SIG-M5 (cell line): ENCODE data around the gene NDUFA13.
"Not testable (repeated sequence)": the region's sequence is repeated elsewhere in the genome, so short reads cannot be mapped to it uniquely, and the experiment has no call there.

Experiments used
- DNase-seq: peaks from one replicate; lab custom pipeline; 2025; lab: John Stamatoyannopoulos, UW

The NDUFA13 gene

GRCh38 chr19:19515642-19516519 lies at the start of gene NDUFA13:
TSS of gene NDUFA13 (plus strand) at chr19:19516225. CDS start at chr19:19516239, 14 bp downstream.
- DNase-seq: peak; percentile 29

GRCh38 chr19:19468424-19469050 lies 47.5 kb upstream of the NDUFA13 start:
- no peak for DNase-seq

GRCh38 chr19:19470579-19470978 lies 45.4 kb upstream of the NDUFA13 start:
- no peak for DNase-seq

DNA sequence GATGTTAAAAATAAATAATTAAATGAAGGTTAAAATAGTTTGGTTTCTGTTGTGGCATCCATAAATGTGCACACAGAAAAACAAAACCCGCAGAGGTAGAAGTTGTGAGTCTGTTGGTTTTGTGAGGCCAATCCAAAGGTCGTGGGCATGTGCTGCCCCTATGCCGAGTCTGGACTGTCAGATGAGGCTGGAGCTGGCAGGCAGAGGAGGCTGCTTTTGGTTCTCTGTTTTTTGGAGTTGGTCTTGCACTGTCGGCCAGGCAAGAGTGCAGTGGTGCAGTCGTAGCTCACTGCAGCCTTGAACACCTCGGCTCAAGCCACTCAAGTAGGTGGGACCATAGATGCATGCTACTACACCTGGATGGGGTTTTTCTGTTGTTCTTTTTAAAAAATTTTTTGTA lies 44.3 kb upstream of the NDUFA13 start:
- no peak for DNase-seq

DNA sequence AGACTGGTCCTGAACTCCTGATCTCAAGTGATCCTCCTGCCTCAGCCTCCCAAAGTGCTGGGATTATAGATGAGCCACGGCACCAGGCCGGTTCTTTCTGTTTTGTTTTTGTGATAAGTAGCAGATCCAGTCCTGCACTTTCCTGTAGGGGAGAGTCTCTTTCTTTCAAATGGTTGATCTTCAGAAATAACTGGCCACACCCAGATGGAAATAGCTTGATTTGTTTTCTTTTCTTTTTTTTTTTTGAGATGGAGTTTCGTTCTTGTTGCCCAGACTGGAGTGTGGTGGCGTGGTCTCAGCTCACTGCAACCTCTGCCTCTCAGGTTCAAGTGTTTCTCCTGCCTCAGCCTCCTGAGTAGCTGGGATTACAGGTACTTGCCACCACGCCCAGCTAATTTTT lies 43.9 kb upstream of the NDUFA13 start:
- not testable (repeated sequence) for DNase-seq

GRCh38 chr19:19475015-19475765 lies 40.8 kb upstream of the NDUFA13 start:
- no peak for DNase-seq

DNA sequence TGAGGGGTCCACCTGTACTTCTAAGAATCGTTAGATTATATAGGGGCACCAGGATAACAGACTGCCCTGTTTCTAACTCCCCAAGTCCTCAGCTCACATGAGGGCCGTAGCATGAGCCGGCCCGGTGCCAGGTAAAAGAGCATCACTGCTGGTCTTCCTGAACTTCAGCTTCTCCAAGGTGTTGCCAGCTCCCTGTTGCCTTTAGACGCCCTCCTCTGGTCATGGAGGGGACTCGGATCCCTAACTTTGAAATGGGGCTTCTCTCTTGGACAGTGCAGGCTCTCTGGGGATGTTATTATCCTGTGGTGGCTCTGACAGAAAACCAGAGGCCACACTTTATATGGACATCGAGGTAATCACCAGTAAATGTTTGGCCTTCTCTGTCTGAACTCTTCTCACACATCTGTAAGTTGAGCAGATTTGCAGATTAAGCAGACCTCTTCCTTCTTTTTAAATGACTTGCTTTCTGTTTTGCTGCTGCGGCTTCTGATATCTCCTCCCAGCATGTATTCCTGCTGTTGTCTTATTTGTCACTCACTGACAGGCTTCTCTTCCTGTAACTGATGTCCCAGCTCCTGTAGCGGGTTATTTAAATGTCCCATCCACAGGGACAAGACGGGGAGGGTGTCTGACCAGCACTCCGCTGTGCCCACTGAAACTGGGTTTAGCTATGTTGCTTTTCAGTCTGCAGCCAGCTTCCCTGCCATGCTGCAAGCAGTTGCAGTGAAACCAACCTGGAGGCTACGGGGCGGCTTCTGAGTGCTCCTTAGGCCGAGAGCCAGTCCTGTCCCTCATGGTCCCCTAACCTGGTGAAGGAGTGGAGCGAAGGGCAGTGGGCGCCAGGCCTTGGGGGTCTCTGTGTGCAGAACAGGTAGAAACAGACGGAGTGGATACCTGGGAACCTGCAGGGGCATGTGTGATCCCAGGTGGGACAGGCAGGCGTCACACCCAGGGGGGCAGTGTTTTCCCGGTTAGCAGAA lies 39.9 kb upstream of the NDUFA13 start:
- DNase-seq: no peak

- no peak for DNase-seq
Observed at GRCh38 chr19:19477705-19478383, 38.2 kb upstream of the NDUFA13 start.

DNA sequence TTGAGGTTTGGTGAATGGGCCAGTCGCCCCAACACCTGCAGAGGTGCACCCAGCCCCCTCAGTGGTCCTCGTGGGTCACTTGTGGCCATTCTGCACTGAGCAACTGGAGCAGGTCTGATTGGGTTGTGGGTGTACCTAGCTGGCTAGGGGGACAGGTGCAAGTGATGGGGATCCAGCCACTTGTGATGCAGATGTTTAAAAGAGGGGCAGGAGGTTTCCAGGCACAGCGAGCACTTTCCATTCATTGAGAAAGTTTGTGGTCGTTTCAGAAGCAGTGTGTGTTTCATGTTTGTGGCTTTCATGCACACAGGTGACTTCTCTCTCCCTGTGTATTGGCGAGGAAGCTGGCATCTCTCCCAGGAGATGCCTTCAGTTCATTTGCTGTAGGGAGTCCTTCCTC lies 35.3 kb upstream of the NDUFA13 start:
- DNase-seq: no peak

- DNase-seq: no peak
Observed at GRCh38 chr19:19482809-19483596, 33.0 kb upstream of the NDUFA13 start.

DNA sequence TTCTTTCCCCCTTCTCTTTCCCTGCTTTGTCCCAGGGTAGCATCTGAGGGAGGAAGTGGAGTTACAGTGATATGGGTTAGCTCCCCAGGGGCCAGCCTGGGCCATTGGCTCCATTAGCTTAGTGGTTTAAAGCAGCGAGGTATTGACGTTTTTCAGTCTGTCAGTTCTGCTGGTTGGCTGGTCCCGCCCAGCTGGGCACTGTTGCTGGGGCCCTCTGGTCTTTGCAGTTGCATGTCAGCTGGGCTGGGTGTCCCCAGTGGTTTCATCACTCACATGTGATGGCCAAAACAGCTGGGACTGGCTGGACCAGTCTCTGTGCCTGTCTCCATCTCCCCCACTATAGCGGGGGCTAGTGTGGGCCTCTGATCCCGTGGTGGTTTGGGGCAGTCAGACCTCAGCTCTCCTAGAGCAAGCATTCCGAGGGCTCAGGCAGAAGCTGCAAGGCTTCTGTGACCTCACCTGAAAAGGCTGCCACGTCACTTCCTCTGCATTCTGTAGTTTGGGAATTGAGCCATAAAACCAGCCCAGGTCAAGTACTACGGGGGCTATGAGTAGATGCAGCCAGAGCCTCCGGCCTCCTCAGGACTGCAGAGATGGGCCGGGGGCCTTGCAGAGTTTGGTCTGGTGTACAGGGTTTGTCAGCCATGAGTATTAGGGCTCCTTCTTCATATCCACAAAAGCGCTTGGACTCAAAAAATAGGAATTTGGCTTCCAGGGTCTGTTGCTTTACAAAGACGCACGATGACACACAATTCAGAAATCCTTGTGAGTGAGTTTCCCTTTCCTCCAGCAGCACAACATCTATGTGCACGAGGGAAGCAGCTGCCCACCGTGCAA lies 30.6 kb upstream of the NDUFA13 start:
- no peak for DNase-seq

DNA sequence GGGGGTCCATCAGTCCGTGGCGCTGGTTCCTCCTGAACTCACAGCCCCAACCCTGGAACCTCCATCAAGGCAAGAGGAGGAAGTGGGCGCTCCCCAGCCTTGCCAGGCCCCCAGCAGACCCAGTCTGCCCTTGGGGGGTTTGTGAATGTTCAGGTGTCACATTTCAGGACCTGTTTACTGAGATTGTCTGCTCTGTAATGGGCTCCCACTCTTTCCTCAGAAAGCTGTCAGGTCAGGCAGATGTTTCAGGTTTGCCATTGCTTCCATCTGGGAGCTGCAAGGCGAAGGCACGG lies 30.1 kb upstream of the NDUFA13 start:
- no peak for DNase-seq

- no peak for DNase-seq
Observed at GRCh38 chr19:19486343-19487076, 29.5 kb upstream of the NDUFA13 start.

DNA sequence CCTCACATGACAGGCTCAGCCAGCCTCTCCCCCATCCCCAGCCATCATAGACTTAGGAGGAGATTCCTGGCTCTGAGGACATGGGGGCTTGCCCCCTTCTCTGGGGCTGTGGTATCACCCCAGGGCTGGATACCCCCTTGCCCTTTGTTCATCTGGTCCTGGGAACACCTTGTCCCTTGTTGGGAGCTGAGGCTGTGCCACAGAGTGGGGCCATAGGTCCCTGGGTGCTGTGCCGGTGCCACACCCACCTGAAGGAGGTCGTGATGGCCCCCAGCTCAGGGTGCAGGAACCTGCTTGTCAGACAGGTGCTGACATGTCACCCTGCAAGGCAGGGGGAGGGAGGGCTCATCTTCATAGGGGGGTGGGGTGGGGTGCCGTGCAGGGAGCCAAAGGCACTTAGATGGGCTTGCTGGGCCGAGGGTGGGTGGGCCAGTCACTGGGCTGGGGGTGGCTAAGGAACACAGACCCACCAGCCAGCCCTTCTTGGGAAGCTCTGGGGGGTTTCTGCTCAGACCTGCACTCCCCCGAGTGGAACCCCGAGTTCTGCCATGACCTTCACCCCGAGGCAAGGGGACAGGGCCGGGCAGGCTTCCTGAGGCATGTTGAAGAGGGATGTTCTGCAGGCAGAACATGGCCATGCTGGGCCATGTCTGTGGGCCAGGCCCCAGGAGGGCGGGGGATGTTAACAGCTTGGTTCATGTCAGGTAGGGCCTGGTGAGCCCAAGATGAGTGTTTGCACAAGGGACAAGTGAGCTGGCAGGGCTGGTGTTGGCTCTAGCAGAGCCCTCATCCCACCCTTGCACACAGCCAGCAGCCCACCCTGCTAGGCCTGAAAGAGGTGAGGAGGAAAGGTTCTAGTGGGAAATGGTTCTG lies 28.7 kb upstream of the NDUFA13 start:
- DNase-seq: no peak

GRCh38 chr19:19487950-19488874 lies 27.8 kb upstream of the NDUFA13 start:
- no peak for DNase-seq

DNA sequence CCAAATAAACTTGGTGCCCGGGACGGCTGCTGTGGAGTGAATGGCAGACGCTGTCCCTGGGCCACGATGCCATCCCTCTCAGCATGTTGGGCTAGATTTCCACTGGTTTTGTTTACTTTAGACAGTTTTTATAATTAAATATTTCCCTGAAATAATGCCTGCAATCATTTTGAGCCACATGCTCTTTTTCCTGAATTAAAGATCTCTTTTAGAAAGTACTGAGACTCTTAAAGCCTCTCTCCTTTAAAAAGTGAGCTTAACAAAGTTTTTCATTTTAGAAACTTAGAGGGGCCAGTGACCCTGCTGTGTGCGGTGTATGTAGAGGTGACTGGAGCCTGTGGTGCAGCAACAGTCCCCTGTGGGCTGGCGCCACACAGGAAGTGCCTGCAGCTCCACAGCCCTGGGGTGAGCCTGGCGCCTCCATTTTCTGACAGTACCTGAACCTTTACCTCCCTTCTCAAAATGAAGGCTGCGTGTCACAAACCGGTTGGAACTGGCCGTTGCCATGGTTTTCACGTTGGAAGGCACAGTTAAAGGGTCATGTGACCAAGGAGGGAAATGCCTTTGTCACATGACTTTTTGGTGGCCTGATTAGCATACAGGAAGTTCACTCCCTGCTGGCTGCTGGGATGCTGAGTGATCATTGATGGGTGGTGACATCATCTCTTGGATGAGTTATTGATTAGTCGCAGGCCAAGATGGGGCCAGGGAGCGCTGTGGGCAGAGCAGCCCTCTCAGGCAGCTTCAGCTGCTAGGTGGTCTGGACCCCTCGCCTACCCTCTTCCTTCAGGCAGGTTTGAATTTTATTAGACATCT lies 26.9 kb upstream of the NDUFA13 start:
- DNase-seq: peak; percentile 25
